Mesothelial cell of epicardium (in vitro differentiated cells): ENCODE data around the gene MS4A13. TPM values are rescaled to one million over a fixed set of nuclear protein-coding genes. Genes with fewer than 3 reads are reported as not detected.

Experiments
- DNase-seq, 2 experiments: peaks; one replicate each; pipeline ENCODE4 v3.0.0; 2021; ENCODE audit warnings: low spot score in 2 of 2; ENCODE audit not compliant: unreplicated experiment in 2 of 2
- H3K27ac Mint-ChIP-seq: 2 replicates; pipeline ENCODE4 v1.8.0; 2021; ENCODE audit warnings: mixed read lengths
- H3K27me3 Mint-ChIP-seq: 2 replicates; pipeline ENCODE4 v1.8.0; 2021; ENCODE audit warnings: low read depth, mixed read lengths
- H3K36me3 Mint-ChIP-seq: 2 replicates; pipeline ENCODE4 v1.8.0; 2021; ENCODE audit warnings: mixed read lengths
- H3K4me1 Mint-ChIP-seq: 2 replicates; pipeline ENCODE4 v1.8.0; 2021; ENCODE audit warnings: mixed read lengths
- H3K4me3 Mint-ChIP-seq: 2 replicates; pipeline ENCODE4 v1.8.0; 2021; ENCODE audit warnings: mild to moderate bottlenecking, moderate library complexity, mixed read lengths
- H3K9me3 Mint-ChIP-seq: 2 replicates; pipeline ENCODE4 v1.8.0; 2021; ENCODE audit warnings: mixed read lengths
- CTCF ChIP-seq: fragments of 200-600 bp; sonication (generic); IDR thresholded peaks from one replicate; pipeline ENCODE4 v1.5.0; 2021; ENCODE audit warnings: antibody characterized with exemption; ENCODE audit not compliant: unreplicated experiment
- total RNA-seq: library from RNA; stranded (reverse); gene quantifications from 3 replicates; pipeline ENCODE4 v1.2.1, GENCODE V29; 2021

MS4A13 gene
- total RNA-seq, 1 donor from 2014 or later: not detected

GRCh38 chr11:60544077-60544476 is 28.9 kb downstream of the MS4A13 start:
- no peaks in the 10 kb centered on the region for H3K36me3 Mint-ChIP-seq
- H3K27me3 Mint-ChIP-seq: no peaks in the 10 kb centered on the region
- no peak for TF ChIP-seq CTCF
- H3K4me1 Mint-ChIP-seq: no peaks in the 10 kb centered on the region
- H3K4me3 Mint-ChIP-seq: no peak overlapping the region
- no peak overlapping the region for H3K27ac Mint-ChIP-seq
- H3K9me3 Mint-ChIP-seq: peaks cover 18% of the 10 kb centered on the region
- no peak for DNase-seq

GRCh38 chr11:60561254-60561653 is 46.1 kb downstream of the MS4A13 start:
- no peak for DNase-seq
- Mint-ChIP-seq H3K9me3 (peaks cover 49% of the 10 kb centered on the region), H3K27ac (no peak overlapping the region), H3K27me3 (no peaks in the 10 kb centered on the region), H3K4me1 (no peaks in the 10 kb centered on the region), H3K36me3 (no peaks in the 10 kb centered on the region), H3K4me3 (no peak overlapping the region)
- no peak for TF ChIP-seq CTCF

- Mint-ChIP-seq H3K36me3 (no peaks in the 10 kb centered on the region), H3K9me3 (peaks cover 32% of the 10 kb centered on the region), H3K4me1 (no peaks in the 10 kb centered on the region), H3K27me3 (no peaks in the 10 kb centered on the region), H3K27ac (no peak overlapping the region), H3K4me3 (no peak overlapping the region)
- no peak for DNase-seq
- TF ChIP-seq CTCF: no peak
Observed at GRCh38 chr11:60563553-60564235, 48.5 kb downstream of the MS4A13 start.

- no peak for TF ChIP-seq CTCF
- no peak overlapping the region for H3K27ac Mint-ChIP-seq
- no peaks in the 10 kb centered on the region for H3K4me1 Mint-ChIP-seq
- peaks cover 2% of the 10 kb centered on the region for H3K27me3 Mint-ChIP-seq
- no peak overlapping the region for H3K4me3 Mint-ChIP-seq
- H3K36me3 Mint-ChIP-seq: no peaks in the 10 kb centered on the region
- no peak for DNase-seq
- peaks cover 19% of the 10 kb centered on the region for H3K9me3 Mint-ChIP-seq
Observed at GRCh38 chr11:60566776-60567175, 51.6 kb downstream of the MS4A13 start.

GRCh38 chr11:60570970-60571369 is 55.8 kb downstream of the MS4A13 start:
- H3K4me1 Mint-ChIP-seq: no peaks in the 10 kb centered on the region
- no peaks in the 10 kb centered on the region for H3K36me3 Mint-ChIP-seq
- H3K27ac Mint-ChIP-seq: no peak overlapping the region
- no peak for TF ChIP-seq CTCF
- no peak for DNase-seq
- no peak overlapping the region for H3K4me3 Mint-ChIP-seq
- peaks cover 2% of the 10 kb centered on the region for H3K27me3 Mint-ChIP-seq
- no peaks in the 10 kb centered on the region for H3K9me3 Mint-ChIP-seq
